ENCODE data around the gene MLKL.

- no peak for TF ChIP-seq CTCF (IDR thresholded peaks at IDR 0.05; ENCODE audit: low read depth, low read length)
- no peak for TF ChIP-seq POLR2A (IDR thresholded peaks at IDR 0.05; ENCODE audit: extremely low read depth, insufficient read length)
- TF ChIP-seq MAX (IDR thresholded peaks at IDR 0.05; ENCODE audit: low read depth, low read length), result no peak
Measured at GRCh38 chr16:74700116-74700437, 585 bp downstream of the MLKL start.

Measured in NB4 (cell line).